Activated naive CD4-positive, alpha-beta T cell treated with anti-CD3 and anti-CD28 coated beads for 36 hours (primary cell): ENCODE measurements around the gene KLHDC8A. TPM values are rescaled to one million over a fixed set of nuclear protein-coding genes. Genes with fewer than 3 reads are reported as not detected.
A peak's percentile ranks its signal among the peaks of the same experiment; 100 is the strongest.

ENCODE experiments used
- CTCF ChIA-PET: fragments of 350-600 bp; sonication (Branson Sonifier 250); formaldehyde crosslinking; loops from one replicate; lab custom pipeline; 2021; ENCODE audit warnings: antibody characterized with exemption; lab: Charles Lee
- DNase-seq: peaks from one replicate; pipeline ENCODE4 v3.0.0-alpha.2; 2020
- H3K27ac Mint-ChIP-seq: one replicate; pipeline ENCODE4 v1.8.0; 2021; ENCODE audit warnings: mild to moderate bottlenecking, mixed read lengths
- H3K27me3 Mint-ChIP-seq: one replicate; pipeline ENCODE4 v1.8.0; 2021; ENCODE audit warnings: low read depth, mixed read lengths
- H3K36me3 Mint-ChIP-seq: one replicate; pipeline ENCODE4 v1.8.0; 2021; ENCODE audit warnings: low read depth, mixed read lengths
- H3K4me1 Mint-ChIP-seq: one replicate; pipeline ENCODE4 v1.8.0; 2021; ENCODE audit warnings: low read depth, mixed read lengths
- H3K4me3 Mint-ChIP-seq: one replicate; pipeline ENCODE4 v1.8.0; 2021; ENCODE audit warnings: mild to moderate bottlenecking, moderate library complexity, mixed read lengths
- H3K9me3 Mint-ChIP-seq: one replicate; pipeline ENCODE4 v1.8.0; 2021; ENCODE audit warnings: mixed read lengths
- intact Hi-C: fragments of 100-400 bp; cut with micrococcal nuclease; formaldehyde crosslinking; loops from one replicate; pipeline ENCODE4 v1.15.1; 2023
- total RNA-seq, 2 experiments: library from RNA; stranded (reverse); gene quantifications; one replicate each; pipeline ENCODE4 v1.2.3, GENCODE V29; 2021

Gene KLHDC8A
- total RNA-seq, 2 experiments from 2014 or later = not detected

DNA sequence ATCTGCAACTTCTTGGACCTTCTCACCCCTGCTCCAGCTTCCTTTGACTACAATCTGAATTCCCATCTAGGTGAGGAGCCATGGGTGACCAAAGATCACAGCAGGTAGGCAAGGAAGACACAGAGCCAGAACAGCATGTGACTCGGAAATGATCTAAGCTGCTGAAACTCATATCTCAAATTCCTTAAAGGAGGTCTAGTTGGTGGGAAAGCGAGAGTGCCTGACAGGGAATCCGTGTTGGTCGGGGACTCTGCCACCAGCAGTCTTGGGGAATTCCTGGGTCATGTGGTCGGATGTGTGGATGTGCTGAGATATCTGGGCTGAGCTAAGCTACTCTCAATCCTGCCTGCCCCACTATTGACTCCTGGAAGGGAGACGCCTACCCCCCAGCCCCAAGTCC, 31.9 kb downstream of the KLHDC8A start:
- Mint-ChIP-seq H3K4me1 (peaks cover 21% of the 10 kb centered on the region), H3K9me3 (no peaks in the 10 kb centered on the region), H3K4me3 (no peak overlapping the region), H3K27me3 (no peaks in the 10 kb centered on the region), H3K27ac (no peak overlapping the region), H3K36me3 (peaks cover 8% of the 10 kb centered on the region)
- no peak for DNase-seq
- intact Hi-C loops = loop anchor here (1.0 kb wide), 1 partner anchor 51 kb away; no protein-coding TSS in a partner anchor
- CTCF ChIA-PET = interaction anchor here (0.5 to 23.5 kb wide), 31 partner anchors 9 to 263 kb away, joined by 3 to 948 read pairs (median 6); partner anchors contain the start of genes BLACAT1 and TMCC2

DNA sequence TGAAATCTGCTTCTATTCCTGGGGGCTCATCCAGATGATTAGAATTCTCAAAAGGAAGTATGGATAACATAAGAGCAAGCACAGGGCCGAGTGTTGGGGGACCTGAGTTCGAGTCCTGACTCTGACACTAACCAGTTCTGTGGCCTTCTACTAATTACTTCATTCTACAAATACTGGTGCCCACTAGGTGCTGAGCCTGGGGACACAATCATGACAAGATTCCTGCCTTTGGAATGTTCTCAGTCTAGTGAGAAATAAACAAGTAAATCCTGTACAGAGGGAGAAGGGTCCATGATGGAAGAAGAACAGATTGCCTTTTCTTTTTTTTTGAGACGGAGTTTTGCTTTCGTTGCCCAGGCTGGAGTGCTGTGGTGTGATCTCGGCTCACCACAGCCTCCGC, 32.9 kb downstream of the KLHDC8A start:
- intact Hi-C loops = no loop called here
- no peak overlapping the region for H3K27ac Mint-ChIP-seq
- CTCF ChIA-PET = interaction anchor here (0.8 to 23.5 kb wide), 10 partner anchors 8 to 262 kb away, joined by 3 to 948 read pairs (median 20); partner anchors contain the start of genes BLACAT1 and TMCC2

DNA sequence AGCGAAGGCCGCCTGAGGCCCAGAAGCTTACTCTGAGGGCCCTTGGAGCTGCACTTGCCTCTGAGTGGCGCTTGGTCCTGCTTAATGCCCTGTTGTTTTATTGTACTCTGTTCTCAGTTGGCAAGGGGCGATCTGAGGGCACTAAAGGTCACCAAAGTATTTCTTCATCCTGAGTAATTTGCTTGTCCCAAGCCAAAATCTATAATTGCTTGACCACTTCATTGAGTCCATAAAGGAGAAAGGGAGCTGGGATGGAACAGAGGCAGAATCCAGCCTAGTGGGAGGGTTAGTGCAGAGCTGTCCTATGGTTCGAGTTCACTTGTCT, 34.8 kb downstream of the KLHDC8A start:
- Mint-ChIP-seq H3K36me3 (peaks cover 10% of the 10 kb centered on the region), H3K4me1 (peaks cover 45% of the 10 kb centered on the region), H3K27me3 (no peaks in the 10 kb centered on the region), H3K27ac (no peak overlapping the region), H3K4me3 (peak overlapping the region; percentile 98), H3K9me3 (no peaks in the 10 kb centered on the region)
- intact Hi-C loops = loop anchor here (1.0 to 2.0 kb wide), 6 partner anchors 9 to 123 kb away; no protein-coding TSS in a partner anchor
- CTCF ChIA-PET = interaction anchor here (0.8 to 23.5 kb wide), 6 partner anchors 10 to 65 kb away, joined by 3 to 948 read pairs (median 8); no protein-coding TSS in a partner anchor
- DNase-seq = no peak

More for the DNA sequence above, 32.9 kb downstream of the KLHDC8A start:
- H3K36me3 Mint-ChIP-seq = peaks cover 10% of the 10 kb centered on the region
- no peaks in the 10 kb centered on the region for H3K27me3 Mint-ChIP-seq
- H3K9me3 Mint-ChIP-seq = no peaks in the 10 kb centered on the region
- peaks cover 26% of the 10 kb centered on the region for H3K4me1 Mint-ChIP-seq
- no peak overlapping the region for H3K4me3 Mint-ChIP-seq
- DNase-seq = no peak

DNA sequence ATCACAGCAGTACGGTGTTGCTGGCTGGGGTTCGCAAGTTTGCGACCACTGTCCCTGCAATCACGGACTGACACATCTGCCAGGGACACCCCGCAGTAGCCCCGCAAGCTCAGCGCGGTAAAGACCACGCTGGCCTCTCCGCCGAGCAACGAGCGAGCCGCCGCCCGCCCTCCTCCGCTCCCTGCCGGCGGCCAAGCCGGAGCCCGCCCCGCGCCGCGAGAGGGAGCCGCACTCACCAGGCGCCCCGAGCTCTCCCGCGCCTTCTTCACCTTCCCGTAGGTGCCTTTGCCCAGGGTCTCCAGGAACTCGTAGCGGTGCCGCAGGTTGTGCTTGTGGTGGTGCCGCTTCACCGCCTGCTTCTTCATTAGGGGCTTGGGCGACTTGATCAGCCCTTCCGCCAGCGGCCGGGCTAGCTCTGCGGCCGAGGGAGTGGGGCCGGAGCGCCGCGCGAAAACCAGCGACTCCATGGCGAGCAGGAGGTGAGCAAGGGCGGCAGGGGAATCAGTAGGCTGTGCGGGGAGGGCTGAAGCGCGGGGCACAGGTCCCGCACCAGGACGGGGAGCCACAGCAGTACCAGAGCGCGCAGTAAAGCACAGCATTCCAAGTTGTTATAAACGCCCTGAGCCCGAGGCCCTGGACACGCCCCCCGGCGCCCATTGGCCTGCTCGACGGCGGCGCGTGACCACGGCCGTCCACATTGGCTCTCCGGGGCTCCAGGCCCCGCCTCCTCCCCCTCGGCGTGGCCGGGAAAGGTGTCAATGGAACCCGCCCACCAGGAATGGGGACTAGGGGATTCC, 35.4 kb downstream of the KLHDC8A start, which contains the start of gene NUAK2:
NUAK2 (minus strand) TSS at position 584 of the 797 bp plus-strand sequence; CDS start at position 467, 117 bp downstream.
- no peaks in the 10 kb centered on the region for H3K9me3 Mint-ChIP-seq
- H3K36me3 Mint-ChIP-seq = peaks cover 10% of the 10 kb centered on the region
- DNase-seq = peak; percentile 90
- H3K27me3 Mint-ChIP-seq = no peaks in the 10 kb centered on the region
- H3K4me3 Mint-ChIP-seq = peak within 1 kb of the TSS; percentile 98
- peak within 1 kb of the TSS; percentile 93 for H3K27ac Mint-ChIP-seq
- intact Hi-C loops = loop anchor here (1.0 to 2.0 kb wide), 6 partner anchors 8 to 122 kb away; no protein-coding TSS in a partner anchor
- H3K4me1 Mint-ChIP-seq = peaks cover 50% of the 10 kb centered on the region
- CTCF ChIA-PET = interaction anchor here (1.1 to 23.5 kb wide), 7 partner anchors 11 to 91 kb away, joined by 3 to 948 read pairs (median 6); no protein-coding TSS in a partner anchor

DNA sequence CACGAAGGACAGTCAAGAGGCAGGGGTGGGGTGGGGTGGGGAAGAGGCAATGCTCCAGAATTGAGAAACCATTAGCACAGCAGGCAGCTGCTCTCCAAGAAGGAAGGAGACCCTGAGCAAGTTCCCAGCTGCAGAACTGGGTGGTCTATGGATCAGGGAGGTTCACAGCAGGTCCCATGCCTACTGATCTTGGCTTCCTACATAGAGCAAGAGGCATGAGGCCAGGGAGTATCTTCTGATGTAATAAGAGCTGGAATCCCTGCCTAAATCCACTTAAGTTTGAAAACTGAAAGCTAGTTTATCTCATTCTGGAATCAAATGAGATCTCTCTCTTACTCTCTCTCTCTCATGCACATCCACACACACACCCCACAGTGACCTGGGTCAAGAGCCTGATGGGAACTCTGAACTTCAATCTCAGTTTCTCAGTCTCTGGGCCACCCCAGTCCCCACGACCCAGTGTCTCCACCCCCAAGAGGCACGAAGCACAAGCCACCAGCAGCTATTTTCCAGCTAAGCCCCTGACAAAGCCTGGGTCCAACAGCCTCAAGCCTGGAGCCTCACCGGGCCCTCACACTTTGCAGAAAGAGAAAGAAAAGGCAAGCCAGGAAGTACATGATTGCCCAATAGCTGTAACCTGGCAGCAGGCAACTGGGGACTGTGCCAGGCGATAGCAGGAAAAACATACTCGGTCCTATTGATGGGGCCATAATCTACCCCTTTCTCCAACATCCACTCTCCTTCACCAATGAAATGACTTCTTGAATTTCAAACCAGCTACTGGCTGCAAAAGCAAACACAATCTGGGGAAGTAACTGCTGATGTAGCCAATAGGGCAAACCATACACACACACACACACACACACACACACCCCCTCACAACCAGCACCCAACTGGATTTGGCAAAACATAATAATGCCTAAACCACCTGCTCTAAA, 37.4 kb downstream of the KLHDC8A start:
- peak; percentile 71 for DNase-seq
- Mint-ChIP-seq H3K27me3 (no peaks in the 10 kb centered on the region), H3K4me1 (peaks cover 57% of the 10 kb centered on the region), H3K36me3 (peaks cover 10% of the 10 kb centered on the region), H3K4me3 (peak overlapping the region; percentile 98), H3K9me3 (no peaks in the 10 kb centered on the region), H3K27ac (peak overlapping the region; percentile 93)
- intact Hi-C loops = loop anchor here (1.0 to 10.0 kb wide), 5 partner anchors 81 to 1258 kb away; partner anchors contain the start of genes MDM4 and RAB29
- CTCF ChIA-PET = interaction anchor here (0.8 to 23.5 kb wide), 6 partner anchors 16 to 178 kb away, joined by 3 to 948 read pairs (median 5); no protein-coding TSS in a partner anchor

DNA sequence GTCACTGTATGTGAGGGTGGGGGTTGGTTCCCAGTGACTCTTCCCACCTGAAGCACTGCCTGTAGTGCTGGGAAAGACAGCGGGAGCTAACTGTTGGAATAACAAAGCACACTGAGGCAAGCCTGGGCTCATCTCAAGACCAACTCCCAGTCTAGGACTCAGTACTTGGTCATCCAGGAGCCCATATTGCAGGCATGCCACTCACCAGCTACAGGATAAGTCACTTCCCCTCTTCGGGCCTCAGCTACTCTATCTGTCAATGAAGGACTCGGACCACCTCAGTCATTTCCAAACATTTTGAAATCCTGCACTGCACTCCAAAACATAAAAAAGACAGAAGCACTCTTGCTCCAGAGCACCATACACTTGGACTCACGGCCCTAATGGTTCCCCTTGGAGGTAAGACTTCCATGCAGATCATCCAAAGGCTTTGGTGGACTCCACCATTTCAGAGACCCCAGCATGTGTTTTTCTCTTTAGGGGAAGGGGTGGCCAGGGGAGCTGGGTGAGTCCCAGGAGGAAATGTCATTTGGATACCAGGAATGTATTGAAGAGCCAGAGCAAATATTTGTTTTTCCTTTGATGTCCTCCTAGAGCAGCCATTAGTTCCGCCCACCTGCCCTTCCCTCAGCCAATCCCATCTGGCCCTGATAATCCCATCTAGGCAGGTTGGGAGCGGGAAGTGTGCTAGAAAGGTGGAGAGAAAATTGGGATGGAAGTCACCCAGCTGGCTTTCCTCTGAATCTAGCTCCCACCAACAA, 38.3 kb downstream of the KLHDC8A start:
- no peak for DNase-seq
- peak overlapping the region; percentile 93 for H3K27ac Mint-ChIP-seq
- peaks cover 61% of the 10 kb centered on the region for H3K4me1 Mint-ChIP-seq
- H3K4me3 Mint-ChIP-seq = peak overlapping the region; percentile 98
- CTCF ChIA-PET = interaction anchor here (1.0 to 23.5 kb wide), 10 partner anchors 7 to 177 kb away, joined by 3 to 948 read pairs (median 4); no protein-coding TSS in a partner anchor
- H3K36me3 Mint-ChIP-seq = peaks cover 10% of the 10 kb centered on the region
- intact Hi-C loops = loop anchor here (5.0 to 10.0 kb wide), 3 partner anchors 456 to 1259 kb away; partner anchors contain the start of genes MDM4 and RAB29
- no peaks in the 10 kb centered on the region for H3K27me3 Mint-ChIP-seq
- no peaks in the 10 kb centered on the region for H3K9me3 Mint-ChIP-seq

DNA sequence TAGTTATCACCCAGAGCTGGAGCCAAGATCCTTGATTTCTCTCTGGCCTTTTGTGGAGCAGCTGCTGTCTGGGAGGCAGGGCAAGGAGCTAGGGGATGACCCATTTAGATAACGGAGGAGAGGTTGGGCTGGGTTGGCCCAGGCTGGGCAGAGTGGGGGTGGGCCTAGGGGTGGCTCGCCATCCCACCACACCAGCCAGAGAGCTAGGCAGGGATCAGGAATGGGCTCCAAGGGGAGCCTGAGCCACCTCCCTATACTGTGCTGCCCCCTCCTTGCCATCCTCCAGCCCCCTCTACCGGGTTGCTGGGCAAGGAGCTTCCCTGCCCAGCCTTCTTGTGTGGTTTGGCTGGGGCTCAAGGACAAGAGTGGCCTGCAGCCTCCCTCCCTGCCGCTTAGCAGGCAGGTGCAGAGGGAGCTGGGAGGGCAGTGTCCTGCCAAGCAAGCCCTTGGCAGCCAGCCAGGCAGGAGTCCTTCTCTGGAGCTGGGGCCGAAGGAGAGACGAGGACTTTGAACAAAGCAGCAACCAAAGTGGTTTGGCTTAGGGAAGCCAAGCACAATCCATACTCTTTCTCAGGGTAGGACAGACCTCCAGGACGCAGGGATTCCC, 39.3 kb downstream of the KLHDC8A start:
- H3K4me3 Mint-ChIP-seq = peak overlapping the region; percentile 59

DNA sequence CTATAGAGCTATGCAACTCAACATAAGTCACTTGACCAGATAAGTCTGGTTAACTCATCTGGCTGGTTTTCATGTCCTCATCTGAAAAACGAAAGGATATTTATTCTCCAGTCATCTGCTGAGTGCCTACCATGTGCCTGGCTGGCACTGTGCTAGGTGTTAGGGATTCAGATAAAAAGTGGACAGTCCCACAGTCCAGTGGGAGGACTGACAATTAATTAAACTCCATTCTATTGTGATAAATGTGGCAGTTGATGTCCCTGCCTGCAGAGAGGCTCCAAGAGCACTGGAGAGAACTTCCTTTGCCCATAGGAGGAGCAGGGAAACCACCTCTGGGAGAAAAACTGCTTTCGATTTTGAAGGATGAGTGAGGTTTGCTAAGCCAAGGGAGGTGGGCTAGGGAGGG, 40.6 kb downstream of the KLHDC8A start:
- H3K9me3 Mint-ChIP-seq = no peaks in the 10 kb centered on the region
- H3K27ac Mint-ChIP-seq = peak overlapping the region; percentile 93
- no peaks in the 10 kb centered on the region for H3K27me3 Mint-ChIP-seq
- H3K36me3 Mint-ChIP-seq = peaks cover 17% of the 10 kb centered on the region
- intact Hi-C loops = loop anchor here (5.0 to 10.0 kb wide), 3 partner anchors 459 to 1261 kb away; partner anchors contain the start of genes MDM4 and RAB29
- CTCF ChIA-PET = interaction anchor here (0.7 to 23.5 kb wide), 3 partner anchors 9 to 38 kb away, joined by 5 to 948 read pairs (median 39); no protein-coding TSS in a partner anchor
- DNase-seq = peak; percentile 31
- H3K4me1 Mint-ChIP-seq = peaks cover 80% of the 10 kb centered on the region
- H3K4me3 Mint-ChIP-seq = peak overlapping the region; percentile 59

More for the DNA sequence above, 39.3 kb downstream of the KLHDC8A start:
- H3K9me3 Mint-ChIP-seq = no peaks in the 10 kb centered on the region
- H3K36me3 Mint-ChIP-seq = peaks cover 12% of the 10 kb centered on the region
- H3K27me3 Mint-ChIP-seq = no peaks in the 10 kb centered on the region
- CTCF ChIA-PET = interaction anchor here (0.7 to 23.5 kb wide), 8 partner anchors 8 to 761 kb away, joined by 3 to 948 read pairs (median 4); no protein-coding TSS in a partner anchor
- peak overlapping the region; percentile 93 for H3K27ac Mint-ChIP-seq
- no peak for DNase-seq
- intact Hi-C loops = loop anchor here (5.0 to 10.0 kb wide), 3 partner anchors 457 to 1260 kb away; partner anchors contain the start of genes MDM4 and RAB29
- peaks cover 71% of the 10 kb centered on the region for H3K4me1 Mint-ChIP-seq

DNA sequence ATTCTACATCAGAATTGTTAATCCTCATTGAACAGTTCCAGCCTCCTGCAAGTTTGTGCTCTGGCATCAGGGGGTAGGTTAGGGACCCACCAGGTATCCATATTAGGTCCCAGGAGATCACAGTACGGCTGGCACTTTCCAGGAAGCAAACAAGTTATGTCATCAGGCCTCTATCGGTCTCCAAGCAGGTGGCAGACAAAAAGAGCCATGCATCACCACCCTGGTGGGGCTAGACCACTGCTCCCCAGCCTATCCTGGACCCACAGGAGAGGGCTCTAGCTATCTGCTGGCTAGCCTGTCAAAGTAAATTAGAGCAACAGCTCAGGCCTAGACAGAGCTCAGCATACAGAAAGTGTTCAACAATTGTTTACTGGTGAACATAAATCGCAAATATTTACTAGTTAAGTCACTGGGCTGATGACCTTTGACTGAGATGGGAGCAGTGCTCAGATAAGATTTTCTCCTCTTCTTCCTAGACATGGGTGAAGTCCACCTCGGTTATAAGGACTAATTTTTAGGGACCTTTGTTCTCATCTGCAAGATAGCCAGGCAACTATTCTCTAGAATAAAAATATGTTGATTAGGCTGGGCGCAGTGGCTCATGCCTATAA, 41.6 kb downstream of the KLHDC8A start:
- peaks cover 21% of the 10 kb centered on the region for H3K36me3 Mint-ChIP-seq
- H3K27ac Mint-ChIP-seq = peak overlapping the region; percentile 93

More for the DNA sequence above, 41.6 kb downstream of the KLHDC8A start:
- Mint-ChIP-seq H3K27me3 (no peaks in the 10 kb centered on the region), H3K4me1 (peaks cover 90% of the 10 kb centered on the region), H3K4me3 (peak overlapping the region; percentile 80), H3K9me3 (no peaks in the 10 kb centered on the region)
- CTCF ChIA-PET = interaction anchor here (0.7 to 23.5 kb wide), 5 partner anchors 10 to 87 kb away, joined by 3 to 948 read pairs (median 8); partner anchors contain the start of gene TMCC2
- intact Hi-C loops = loop anchor here (5.0 to 10.0 kb wide), 3 partner anchors 460 to 1262 kb away; partner anchors contain the start of genes MDM4 and RAB29
- peak; percentile 45 for DNase-seq
